CD14-positive monocyte (primary cell): ENCODE results near the gene DYRK1B. TPM values are rescaled to one million over a fixed set of nuclear protein-coding genes. Genes with fewer than 3 reads are reported as not detected.
"Not testable (repeated sequence)": the region's sequence is repeated elsewhere in the genome, so short reads cannot be mapped to it uniquely, and the experiment has no call there.

Experiments used
- DNase-seq, 3 donors: peaks; one replicate each; pipeline ENCODE4 v3.0.0-alpha.2; 2011 to 2022
- H2AFZ ChIP-seq: 2 replicates; pipeline ENCODE4 v1.6.0; 2012; ENCODE audit warnings: mild to moderate bottlenecking, low read depth, low read length, inconsistent platforms; ENCODE audit not compliant: insufficient read depth, poor library complexity, severe bottlenecking
- H3K27ac ChIP-seq, 2 donors: 1 replicate in 1 of 2; 2 replicates in 1 of 2; pipeline ENCODE4 v1.5.1; 2012 to 2013; ENCODE audit warnings: low read length in 2 of 2, control low read depth in 1 of 2, inconsistent platforms in 1 of 2, low read depth in 1 of 2, mild to moderate bottlenecking in 1 of 2
- H3K27me3 ChIP-seq, 2 donors: one replicate each; pipeline versions ENCODE4 v1.6.0 to v1.6.1; 2011 to 2013; ENCODE audit warnings: low read length in 2 of 2; ENCODE audit not compliant: control insufficient read depth in 2 of 2, insufficient read depth in 2 of 2
- H3K36me3 ChIP-seq, 2 donors: replicated peaks in 1 of 2; 1 replicate in 1 of 2; 2 replicates in 1 of 2; pipeline versions ENCODE4 v1.5.1 to v1.6.1; 2012 to 2013; ENCODE audit warnings: low read length in 2 of 2, control low read depth in 1 of 2, inconsistent platforms in 1 of 2, mild to moderate bottlenecking in 1 of 2; ENCODE audit not compliant: insufficient read depth in 2 of 2, control insufficient read depth in 1 of 2
- H3K4me1 ChIP-seq, 2 donors: 1 replicate in 1 of 2; 2 replicates in 1 of 2; pipeline versions ENCODE4 v1.5.1 to v1.6.1; 2012 to 2013; ENCODE audit warnings: low read length in 2 of 2, control low read depth in 1 of 2, inconsistent platforms in 1 of 2, mild to moderate bottlenecking in 1 of 2, moderate library complexity in 1 of 2; ENCODE audit not compliant: insufficient read depth in 2 of 2, control insufficient read depth in 1 of 2
- H3K4me2 ChIP-seq: replicated peaks from 2 replicates; pipeline ENCODE3; 2012; ENCODE audit warnings: low read length, moderate library complexity, mild to moderate bottlenecking; ENCODE audit not compliant: poor library complexity, severe bottlenecking; ENCODE audit errors: extremely low read depth
- H3K4me3 ChIP-seq, 3 experiments: fragments of 200-600 bp in 1 of 3; sonication (generic) in 1 of 3; replicated peaks in 1 of 3; 1 replicate in 2 of 3; 2 replicates in 1 of 3; pipeline ENCODE4 v1.5.1; 2011 to 2013; ENCODE audit warnings: low read length in 3 of 3, mild to moderate bottlenecking in 3 of 3, control low read depth in 2 of 3, low read depth in 2 of 3, inconsistent platforms in 1 of 3, moderate library complexity in 1 of 3
- H3K79me2 ChIP-seq: 2 replicates; pipeline ENCODE4 v1.6.0; 2012; ENCODE audit warnings: mild to moderate bottlenecking, control low read depth, inconsistent platforms, low read length, moderate library complexity; ENCODE audit not compliant: insufficient read depth
- H3K9ac ChIP-seq: 2 replicates; pipeline ENCODE4 v1.6.0; 2017; ENCODE audit warnings: low read length, mild to moderate bottlenecking; ENCODE audit not compliant: insufficient read depth, poor library complexity, severe bottlenecking
- H3K9me3 ChIP-seq, 2 donors: replicated peaks in 1 of 2; 1 replicate in 1 of 2; 2 replicates in 1 of 2; pipeline versions ENCODE4 v1.5.1 to v1.6.1; 2012 to 2013; ENCODE audit warnings: low read length in 2 of 2, control low read depth in 1 of 2; ENCODE audit not compliant: control insufficient read depth in 1 of 2, insufficient read depth in 1 of 2
- H4K20me1 ChIP-seq: 2 replicates; pipeline ENCODE4 v1.6.0; 2012; ENCODE audit warnings: mild to moderate bottlenecking, low read length, control low read depth, moderate library complexity; ENCODE audit not compliant: insufficient read depth
- H3K27ac Mint-ChIP-seq, 7 donors: one replicate each; pipeline ENCODE4 v1.8.0; 2020; ENCODE audit warnings: mild to moderate bottlenecking in 7 of 7, mixed read lengths in 7 of 7, moderate library complexity in 6 of 7, inconsistent platforms in 2 of 7
- H3K27me3 Mint-ChIP-seq, 3 donors: one replicate each; pipeline ENCODE4 v1.8.0; 2021 to 2022; ENCODE audit warnings: low read depth in 3 of 3, mild to moderate bottlenecking in 3 of 3, mixed read lengths in 3 of 3, moderate library complexity in 3 of 3, inconsistent platforms in 1 of 3
- H3K36me3 Mint-ChIP-seq, 2 donors: one replicate each; pipeline ENCODE4 v1.8.0; 2020; ENCODE audit warnings: mixed read lengths in 2 of 2, inconsistent platforms in 1 of 2, mild to moderate bottlenecking in 1 of 2
- H3K4me1 Mint-ChIP-seq: one replicate; pipeline ENCODE4 v1.8.0; 2020; ENCODE audit warnings: mild to moderate bottlenecking, mixed read lengths
- H3K4me3 Mint-ChIP-seq, 2 donors: one replicate each; pipeline ENCODE4 v1.8.0; 2020; ENCODE audit warnings: mild to moderate bottlenecking in 2 of 2, mixed read lengths in 2 of 2, moderate library complexity in 1 of 2
- H3K9me3 Mint-ChIP-seq, 7 donors: one replicate each; pipeline ENCODE4 v1.8.0; 2020 to 2022; ENCODE audit warnings: mixed read lengths in 7 of 7, mild to moderate bottlenecking in 6 of 7, moderate library complexity in 6 of 7, inconsistent platforms in 2 of 7
- CTCF ChIP-seq: fragments of 200-600 bp; IDR thresholded peaks from one replicate; pipeline ENCODE4 v1.8.0; 2022; ENCODE audit warnings: antibody characterized with exemption, mild to moderate bottlenecking
- WGBS: methylation state at CpG from one replicate; pipeline ENCODE4 v1.1.5; 2013; ENCODE audit warnings: missing lambda C conversion rate; ENCODE audit not compliant: insufficient coverage; 5-methylcytosine and 5-hydroxymethylcytosine counted together
- intact Hi-C, 2 donors: fragments of 100-400 bp; cut with micrococcal nuclease; formaldehyde crosslinking; loops; one replicate each; pipeline versions ENCODE4 v1.15.0 to v1.15.1; 2023
- polyA plus RNA-seq, 3 donors: library from polyadenylated mRNA; depleted of rRNA in 1 of 3; unstranded in 2 of 3; stranded (reverse) in 1 of 3; fragments of 300-500 nt in 2 of 3; fragments of >200 nt in 1 of 3; fragmentation: Illumina TruSeq in 2 of 3; gene quantifications; 1 replicate in 2 of 3; 2 replicates in 1 of 3; pipeline ENCODE4 v1.2.3, GENCODE V29; 2012 to 2021

The DYRK1B gene
- polyA plus RNA-seq, 3 donors, result 4.2 to 13.6 (median 6.5) TPM

DNA sequence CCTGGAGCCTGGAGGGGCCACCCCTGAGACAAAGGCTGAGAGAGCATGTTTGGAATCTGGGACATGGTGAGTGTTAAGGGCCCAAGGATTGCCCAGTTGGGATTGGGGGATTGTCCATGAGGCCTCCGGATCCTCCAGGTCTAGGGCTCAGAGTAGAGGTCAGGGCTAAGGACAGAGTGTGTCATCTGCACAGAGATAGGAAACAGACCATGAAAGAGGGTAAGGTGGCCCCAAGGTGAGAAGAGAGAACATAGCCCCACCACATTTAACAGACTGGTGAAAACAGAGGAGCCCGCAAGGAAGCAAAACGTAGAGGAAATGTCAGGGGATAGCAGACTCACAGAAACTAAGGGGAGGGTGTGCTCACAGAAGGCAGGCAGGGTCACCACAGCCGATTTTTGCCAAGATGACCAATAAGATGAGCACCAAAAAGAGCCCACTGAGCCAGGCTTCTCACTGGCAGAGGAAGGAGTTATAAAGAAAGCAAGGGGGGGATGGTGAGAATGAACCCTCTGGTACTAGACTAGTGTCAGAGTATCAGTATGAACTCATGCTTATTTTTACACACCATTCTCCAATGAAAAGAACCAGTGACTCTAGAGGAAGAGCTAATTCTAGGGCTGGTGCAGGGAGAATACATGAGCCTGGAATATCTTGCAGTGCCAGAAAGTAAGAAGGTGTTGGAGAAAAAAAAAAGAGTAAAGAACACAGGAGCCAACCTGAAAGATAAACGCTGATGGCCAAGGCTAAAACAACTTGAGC, 17.5 kb downstream of the DYRK1B start:
- no peaks in the 10 kb centered on the region for H3K9me3 ChIP-seq
- intact Hi-C loops, result no loop called here
- Mint-ChIP-seq H3K4me1 (peaks cover 11% of the 10 kb centered on the region), H3K27me3 (peaks cover 0 to 2% (median 0%) of the 10 kb centered on the region in 3 donors), H3K9me3 (peaks cover 0 to 3% (median 0%) of the 10 kb centered on the region in 7 donors), H3K27ac (peak overlapping the region in 1 of 7 donors; percentile 56), H3K4me3 (no peak overlapping the region), H3K36me3 (peaks cover 17 to 22% of the 10 kb centered on the region in 2 donors)
- peaks cover 0 to 8% of the 10 kb centered on the region in 2 donors for H3K36me3 ChIP-seq
- no peak for DNase-seq
- no peaks in the 10 kb centered on the region for H3K27me3 ChIP-seq
- H2AFZ ChIP-seq, result no peak overlapping the region
- no peaks in the 10 kb centered on the region for H3K4me1 ChIP-seq
- no peak overlapping the region for H3K4me2 ChIP-seq
- WGBS, result 94% methylated on average over 3 of the region's 5 CpGs
- H4K20me1 ChIP-seq, result no peaks in the 10 kb centered on the region
- peaks cover 3% of the 10 kb centered on the region for H3K79me2 ChIP-seq
- H3K27ac ChIP-seq, result no peak overlapping the region
- no peak overlapping the region for H3K9ac ChIP-seq
- no peak overlapping the region for H3K4me3 ChIP-seq
- TF ChIP-seq CTCF, result no peak

DNA sequence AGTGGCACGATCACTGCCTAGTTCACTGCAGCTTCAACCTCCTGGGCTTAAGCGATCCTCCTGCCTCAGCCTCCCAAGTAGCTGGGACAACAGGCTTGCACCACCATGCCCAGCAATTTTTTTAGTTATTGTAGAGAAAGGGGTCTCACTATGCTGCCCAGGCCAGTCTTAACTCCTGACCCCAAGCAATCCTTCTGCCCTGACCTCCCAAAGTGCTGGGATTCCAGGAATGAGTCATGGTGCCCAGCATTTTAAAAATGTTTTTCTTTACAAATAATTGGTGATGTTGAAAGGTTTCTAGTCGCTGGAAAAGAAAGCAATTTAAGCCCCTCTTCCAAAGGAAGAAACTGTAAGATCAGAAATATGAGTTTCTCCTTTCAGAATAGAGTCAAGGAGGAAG, 19.4 kb downstream of the DYRK1B start:
- Histone ChIP-seq H3K4me3 (no peak overlapping the region), H3K27ac (no peak overlapping the region), H2AFZ (no peak overlapping the region), H3K9me3 (no peaks in the 10 kb centered on the region), H3K9ac (no peak overlapping the region), H4K20me1 (no peaks in the 10 kb centered on the region), H3K4me1 (no peaks in the 10 kb centered on the region), H3K36me3 (peaks cover 0 to 8% of the 10 kb centered on the region in 2 donors), H3K79me2 (no peaks in the 10 kb centered on the region), H3K27me3 (no peaks in the 10 kb centered on the region), H3K4me2 (no peak overlapping the region)
- intact Hi-C loops, result no loop called here
- no peak for DNase-seq
- Mint-ChIP-seq H3K4me3 (no peak overlapping the region), H3K27me3 (peaks cover 0 to 4% (median 2%) of the 10 kb centered on the region in 3 donors), H3K4me1 (peaks cover 10% of the 10 kb centered on the region), H3K9me3 (peaks cover 0 to 5% (median 0%) of the 10 kb centered on the region in 7 donors), H3K36me3 (peaks cover 17 to 20% of the 10 kb centered on the region in 2 donors), H3K27ac (no peak overlapping the region)
- no peak for TF ChIP-seq CTCF
- 100% methylated on average over 1 of the region's 3 CpGs for WGBS

DNA sequence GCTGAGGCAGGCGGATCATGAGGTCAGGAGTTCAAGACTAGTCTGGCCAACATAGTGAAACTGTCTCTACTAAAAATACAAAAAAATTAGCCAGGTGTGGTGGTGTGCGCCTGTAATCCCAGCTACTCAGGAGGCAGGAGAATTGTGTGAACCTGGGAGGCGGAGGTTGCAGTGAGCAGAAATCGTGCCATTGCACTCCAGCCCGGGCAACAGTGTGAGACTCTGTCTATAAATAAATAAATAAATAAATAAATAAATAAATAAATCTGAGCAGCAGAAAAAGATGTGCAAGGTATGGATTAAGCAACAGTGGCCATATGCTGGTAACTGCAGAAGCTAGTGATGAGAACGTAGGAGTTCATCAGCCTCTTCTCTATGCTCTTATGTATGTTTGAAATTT, 19.9 kb downstream of the DYRK1B start:
- no CpG with 5 or more reads among the region's 6 CpGs for WGBS
- peaks cover 17 to 20% of the 10 kb centered on the region in 2 donors for H3K36me3 Mint-ChIP-seq

More for the DNA sequence above, 19.9 kb downstream of the DYRK1B start:
- H4K20me1 ChIP-seq, H3K4me1 ChIP-seq, H3K9me3 ChIP-seq, H3K4me1 Mint-ChIP-seq, intact Hi-C loops, H2AFZ ChIP-seq, H3K4me2 ChIP-seq, H3K79me2 ChIP-seq, DNase-seq, H3K27me3 Mint-ChIP-seq, H3K4me3 Mint-ChIP-seq, H3K9ac ChIP-seq, H3K36me3 ChIP-seq, H3K27ac ChIP-seq, H3K4me3 ChIP-seq, H3K27me3 ChIP-seq, H3K27ac Mint-ChIP-seq, H3K9me3 Mint-ChIP-seq: not testable (repeated sequence)
